GM19351 (cell line): ENCODE results near the gene MC1R.
"Not testable (repeated sequence)": the region's sequence is repeated elsewhere in the genome, so short reads cannot be mapped to it uniquely, and the experiment has no call there.

Source experiments
- ATAC-seq: cut with Tn5 transposase; IDR thresholded peaks from one replicate; pipeline ENCODE4 v1.9.1; 2021; ENCODE audit warnings: mild to moderate bottlenecking, moderate library complexity; ENCODE audit not compliant: unreplicated experiment

Gene MC1R

DNA sequence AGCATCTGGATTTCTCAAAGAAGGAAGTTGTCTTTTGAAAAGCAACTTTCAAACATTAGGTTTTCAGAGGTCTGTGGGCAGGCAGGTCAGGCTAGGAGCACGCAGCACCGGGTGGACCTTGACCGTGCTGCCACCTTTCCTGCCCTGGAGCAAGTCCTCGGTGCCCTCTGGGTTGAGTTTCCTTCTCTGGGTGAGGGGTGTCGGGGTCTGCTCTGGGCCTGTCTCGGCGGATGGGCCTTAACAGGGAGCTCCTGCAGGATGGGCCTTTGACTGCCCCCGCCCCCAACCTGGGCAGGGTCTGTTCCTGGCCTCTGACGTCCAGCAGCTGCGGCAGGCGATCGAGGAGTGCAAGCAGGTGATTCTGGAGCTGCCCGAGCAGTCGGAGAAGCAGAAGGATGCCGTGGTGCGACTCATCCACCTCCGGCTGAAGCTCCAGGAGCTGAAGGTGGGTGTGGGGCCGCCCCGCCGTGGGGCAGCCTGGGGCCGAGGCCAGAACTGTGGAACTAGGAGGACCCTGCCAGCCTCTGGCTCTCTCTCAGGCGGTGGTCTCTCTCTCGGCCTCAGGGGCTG lies 38.6 kb downstream of the MC1R start:
- ATAC-seq = no peak

- ATAC-seq = no peak
These were observed 39.4 kb downstream of the MC1R start for GRCh38 chr16:89958068-89958467.

GRCh38 chr16:89958596-89958995 lies 39.9 kb downstream of the MC1R start:
- ATAC-seq = no peak

DNA sequence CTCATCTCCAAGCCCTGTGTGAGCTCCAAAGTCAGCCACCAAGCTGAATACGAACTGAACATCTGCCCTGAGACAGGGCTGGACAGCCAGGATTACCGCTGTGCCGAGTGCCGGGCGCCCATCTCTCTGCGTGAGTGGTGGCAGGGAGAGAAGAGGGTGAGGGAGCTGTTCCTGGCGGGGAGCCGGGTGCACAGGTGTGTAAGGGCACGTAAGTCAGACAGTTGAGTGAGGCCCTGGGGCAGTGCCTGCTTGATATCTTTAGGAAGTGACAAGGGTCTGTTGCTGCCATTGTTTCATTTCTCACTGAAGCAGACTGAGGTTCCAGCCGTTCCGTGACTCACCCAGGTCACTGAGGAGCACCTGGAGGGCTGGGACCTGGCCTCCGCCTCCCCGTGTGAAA lies 42.3 kb downstream of the MC1R start:
- ATAC-seq = no peak

- ATAC-seq = no peak
These were observed 43.3 kb downstream of the MC1R start for GRCh38 chr16:89961920-89962319.

- no peak for ATAC-seq
These were observed 44.3 kb downstream of the MC1R start for GRCh38 chr16:89962754-89963498.

- ATAC-seq = no peak
These were observed 45.5 kb downstream of the MC1R start for GRCh38 chr16:89964201-89964600.

- ATAC-seq = no peak
These were observed 47.0 kb downstream of the MC1R start for GRCh38 chr16:89965447-89966225.

- no peak for ATAC-seq
These were observed 48.1 kb downstream of the MC1R start for GRCh38 chr16:89966756-89967155.

GRCh38 chr16:89967436-89967835 lies 48.8 kb downstream of the MC1R start:
- ATAC-seq = not testable (repeated sequence)

GRCh38 chr16:89968074-89968473 lies 49.4 kb downstream of the MC1R start:
- not testable (repeated sequence) for ATAC-seq

- no peak for ATAC-seq
These were observed 51.2 kb downstream of the MC1R start for GRCh38 chr16:89969741-89970410.
